T-helper 2 cell treated with Interferon-gamma antibody and Interleukin-4, amounts not matched to agents 100 ng/mL and 5 ng/mL, for 36 hours (primary cell): Measurements from ENCODE around the gene IGF2BP2. TPM values are rescaled to one million over a fixed set of nuclear protein-coding genes. Genes with fewer than 3 reads are reported as not detected.

Source experiments
- intact Hi-C: fragments of 100-400 bp; cut with micrococcal nuclease; formaldehyde crosslinking; loops from one replicate; pipeline ENCODE4 v1.15.1; 2023
- total RNA-seq: library from RNA; stranded (reverse); gene quantifications from 2 replicates; pipeline ENCODE4 v1.2.3, GENCODE V29; 2022

IGF2BP2 gene
- total RNA-seq, 1 donor from 2014 or later = not detected

DNA sequence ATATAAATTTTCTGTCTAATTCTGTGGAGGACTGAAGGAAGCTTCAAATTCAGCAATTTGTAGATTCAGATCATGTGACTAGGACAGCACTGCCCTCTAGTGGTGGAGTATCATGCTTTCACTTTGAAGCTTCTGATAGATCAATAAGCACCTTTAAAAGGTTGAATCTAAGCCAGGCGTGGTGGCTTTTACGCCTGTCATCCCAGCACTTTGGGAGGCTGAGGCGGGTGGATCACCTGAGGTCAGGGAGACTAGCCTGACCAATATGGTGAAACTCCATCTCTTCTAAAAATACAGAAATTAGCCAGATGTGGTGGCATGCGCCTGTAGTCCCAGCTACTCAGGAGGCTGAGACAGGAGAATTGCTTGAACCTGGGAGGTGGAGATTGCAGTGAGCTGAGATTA, 56.3 kb downstream of the IGF2BP2 start:
- intact Hi-C loops = loop anchor here (1.0 kb wide), 2 partner anchors 91 to 108 kb away; no protein-coding TSS in a partner anchor

DNA sequence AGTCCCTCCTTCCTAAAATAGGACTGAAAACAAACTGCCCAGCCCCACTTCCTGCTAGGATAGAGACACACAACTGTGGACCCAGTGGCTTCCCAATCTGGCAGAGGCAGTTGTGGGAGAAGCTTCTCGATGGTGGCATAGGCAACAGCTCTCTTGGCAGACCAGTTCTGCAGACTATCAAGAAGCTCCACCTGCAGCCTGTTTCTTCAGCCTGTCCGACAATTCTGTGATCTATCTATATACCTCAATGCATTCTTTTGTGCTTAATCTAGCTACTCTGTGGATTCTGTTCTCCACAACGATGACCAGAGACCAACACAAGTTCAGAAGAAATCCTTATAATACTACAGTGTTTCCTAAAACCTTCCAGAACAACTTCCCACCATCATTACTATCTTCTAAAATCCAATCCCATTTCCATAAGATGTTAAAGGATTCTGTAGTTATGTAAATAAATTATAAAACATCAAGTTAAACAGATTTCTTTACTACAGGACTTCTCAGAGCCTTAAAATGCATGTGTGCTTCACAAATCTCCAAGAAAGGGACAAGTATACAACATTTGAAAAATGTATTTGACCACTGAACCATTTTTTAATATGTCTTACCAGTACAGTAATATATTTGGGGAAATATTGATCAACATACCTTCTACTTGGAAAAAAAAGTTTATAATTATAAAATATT, 57.7 kb downstream of the IGF2BP2 start:
- intact Hi-C loops = no loop called here

DNA sequence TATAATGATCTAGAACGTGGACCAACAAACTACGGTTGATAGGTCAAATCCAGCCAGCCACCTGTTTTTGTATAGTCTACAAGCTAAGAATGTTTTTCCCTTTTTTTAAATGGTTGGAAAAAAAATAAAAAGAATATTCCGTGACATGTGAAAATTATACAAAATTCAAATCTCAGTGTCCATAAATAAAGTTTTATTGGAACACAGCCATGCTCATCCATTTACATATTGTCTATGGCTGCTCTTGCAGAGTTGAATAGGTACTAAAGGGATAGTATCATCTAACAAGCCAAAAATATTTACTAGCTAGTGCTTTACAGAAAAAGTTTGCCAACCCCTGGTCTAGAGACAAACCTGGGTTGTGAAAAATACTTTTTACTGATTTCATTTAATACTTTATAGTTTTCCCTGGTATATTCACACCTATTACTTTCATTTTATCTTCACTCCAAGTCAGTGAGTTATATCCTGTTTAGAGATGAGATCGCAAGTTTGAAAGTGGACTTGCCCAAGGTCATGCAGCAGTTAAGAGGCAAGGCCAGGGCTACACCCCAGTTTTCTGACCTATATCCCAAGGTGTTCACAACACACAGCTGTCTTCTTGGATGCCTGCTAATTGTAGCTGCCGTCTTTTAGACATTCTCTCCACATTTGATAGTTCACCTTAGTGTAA, 58.4 kb downstream of the IGF2BP2 start:
- intact Hi-C loops = no loop called here

DNA sequence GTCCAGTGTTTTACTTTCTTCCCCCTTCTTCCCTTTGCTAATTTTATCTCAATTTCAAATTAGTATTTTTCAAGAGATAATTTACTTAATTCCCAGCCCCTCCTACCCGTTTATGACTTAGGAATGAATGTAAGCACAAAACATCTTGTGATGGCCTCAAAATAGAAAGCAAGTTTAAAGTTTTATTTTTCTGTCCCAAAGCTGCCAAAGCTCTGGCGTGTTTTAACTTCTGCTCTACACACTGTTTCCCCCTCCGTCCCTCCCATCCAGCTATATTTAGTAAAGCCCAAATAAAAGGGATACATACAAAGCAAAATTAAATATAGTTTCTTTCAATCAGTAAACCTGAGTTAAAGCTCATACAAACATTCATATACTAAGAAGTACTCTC, 59.9 kb downstream of the IGF2BP2 start:
- intact Hi-C loops = no loop called here

DNA sequence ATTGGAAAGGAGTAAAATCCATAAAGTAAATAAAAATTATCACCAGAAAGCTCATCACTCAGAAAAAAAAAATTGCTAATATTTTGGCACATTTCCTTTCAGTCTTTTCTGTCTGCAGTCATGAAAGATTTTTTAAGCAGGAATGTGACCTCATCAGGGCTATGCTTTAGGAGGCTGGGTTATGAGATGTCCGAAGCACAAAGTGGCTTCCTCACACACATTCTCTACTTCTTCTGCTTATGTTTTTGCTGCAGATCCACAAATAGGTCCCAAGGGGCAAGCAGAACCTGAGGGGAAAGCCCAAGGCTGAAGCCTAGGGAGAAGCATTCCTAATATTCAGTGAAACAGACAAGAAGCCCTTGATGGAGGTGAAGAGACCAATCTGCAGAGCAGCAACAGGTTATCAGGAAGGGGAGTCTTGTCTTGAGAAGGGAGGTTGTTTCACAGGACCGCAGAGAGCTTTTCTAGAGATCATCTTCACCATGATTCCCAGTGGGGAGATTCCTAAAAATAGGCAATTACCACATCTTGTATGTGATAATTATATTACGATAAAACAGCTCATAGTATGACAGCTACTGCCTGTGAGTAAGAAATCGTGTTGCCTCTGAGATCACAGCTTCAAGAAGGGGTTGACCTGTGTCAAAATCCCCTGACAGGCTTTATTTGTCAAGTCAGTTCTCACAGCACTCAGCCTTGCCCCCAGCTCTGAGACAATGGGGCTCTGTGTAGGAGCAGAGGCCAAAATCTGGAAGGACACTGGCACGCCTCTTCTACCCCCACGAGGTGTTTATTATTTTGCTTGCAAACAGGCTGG, 60.5 kb downstream of the IGF2BP2 start:
- intact Hi-C loops = no loop called here

DNA sequence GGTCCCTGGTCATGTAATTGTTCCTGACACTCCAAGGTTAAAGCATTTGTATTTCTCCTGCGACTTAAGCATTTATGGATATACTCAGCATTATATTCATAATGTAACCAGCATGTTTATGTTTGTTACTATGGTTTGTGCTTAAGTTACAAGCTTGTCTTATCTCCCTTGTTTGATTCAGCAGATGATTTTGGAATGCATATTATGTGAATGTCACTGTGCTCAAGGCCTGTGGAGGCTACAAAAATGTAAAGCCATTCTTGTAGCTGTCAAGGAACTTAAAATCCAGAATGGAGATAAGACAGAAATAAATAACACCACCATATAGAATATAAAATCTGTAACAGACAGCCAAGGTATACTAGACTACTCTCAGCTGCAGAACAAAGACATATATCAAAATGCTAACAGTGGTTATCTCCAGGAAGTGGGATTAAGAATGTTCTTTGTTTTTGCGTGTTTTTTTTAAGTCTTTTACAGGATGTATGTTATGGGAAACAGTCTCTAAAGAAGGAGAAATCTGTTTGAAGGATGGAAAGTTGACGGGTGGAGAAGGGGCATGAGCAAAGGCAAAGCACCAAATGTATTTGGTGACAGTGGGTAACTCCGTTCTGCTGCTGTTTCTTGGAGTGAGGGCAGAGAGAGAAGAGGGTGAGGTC, 61.4 kb downstream of the IGF2BP2 start:
- intact Hi-C loops = no loop called here

DNA sequence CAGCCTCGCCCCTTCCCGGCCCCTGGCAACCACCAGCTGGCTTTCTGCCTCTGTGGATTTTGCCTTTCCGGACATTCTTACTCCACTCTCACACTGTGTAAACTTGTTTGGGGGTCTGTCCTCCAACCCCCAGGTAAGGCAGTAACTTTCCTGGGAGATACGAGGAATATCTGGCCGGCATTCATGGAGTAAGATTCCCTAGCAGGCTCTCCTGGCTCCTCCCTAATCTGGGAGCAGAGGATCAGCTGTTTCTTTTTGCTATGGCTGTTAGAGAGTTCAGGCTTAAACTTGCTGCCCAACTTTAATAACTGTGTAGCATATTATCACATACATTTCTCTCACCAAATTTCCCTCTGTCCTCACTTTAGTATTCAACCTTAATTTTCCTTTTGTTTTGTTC, 64.3 kb downstream of the IGF2BP2 start:
- intact Hi-C loops = no loop called here

DNA sequence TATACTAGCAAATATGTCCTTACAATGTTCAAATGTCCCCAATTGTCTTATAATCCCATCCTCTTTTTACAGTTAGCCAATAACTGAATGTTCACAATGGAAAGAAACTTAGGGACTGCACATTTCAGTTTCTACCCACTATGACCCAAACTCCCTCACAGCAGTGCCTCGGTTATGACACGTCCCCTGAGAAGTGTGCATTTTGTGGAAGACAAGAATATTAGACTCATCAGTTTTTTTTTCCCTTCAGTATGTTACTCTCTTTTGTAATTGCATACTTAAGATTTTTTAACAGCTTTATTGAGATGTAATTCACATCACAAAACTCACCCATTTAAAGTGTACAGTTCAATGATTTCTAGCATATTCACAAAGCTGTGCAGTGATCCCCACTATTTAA, 64.8 kb downstream of the IGF2BP2 start:
- intact Hi-C loops = no loop called here

DNA sequence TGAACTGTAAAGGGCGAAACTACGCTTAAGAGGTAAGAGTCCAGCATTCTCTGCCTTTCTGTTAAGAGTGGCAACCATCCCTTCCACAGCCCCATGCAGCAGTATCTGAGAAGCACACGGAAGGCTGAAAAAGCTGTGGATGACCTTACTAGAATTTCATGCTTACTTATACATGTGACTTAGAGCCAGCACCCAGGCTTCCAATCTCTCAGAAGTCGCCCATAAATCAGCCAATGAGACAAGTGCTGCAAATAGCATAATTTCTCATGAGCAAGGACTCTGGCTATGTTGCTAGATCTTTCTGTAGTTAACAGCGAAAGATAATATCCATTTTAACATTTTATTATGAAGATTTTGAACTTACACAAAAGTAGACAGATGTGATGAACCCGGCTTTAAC, 65.3 kb downstream of the IGF2BP2 start:
- intact Hi-C loops = no loop called here

DNA sequence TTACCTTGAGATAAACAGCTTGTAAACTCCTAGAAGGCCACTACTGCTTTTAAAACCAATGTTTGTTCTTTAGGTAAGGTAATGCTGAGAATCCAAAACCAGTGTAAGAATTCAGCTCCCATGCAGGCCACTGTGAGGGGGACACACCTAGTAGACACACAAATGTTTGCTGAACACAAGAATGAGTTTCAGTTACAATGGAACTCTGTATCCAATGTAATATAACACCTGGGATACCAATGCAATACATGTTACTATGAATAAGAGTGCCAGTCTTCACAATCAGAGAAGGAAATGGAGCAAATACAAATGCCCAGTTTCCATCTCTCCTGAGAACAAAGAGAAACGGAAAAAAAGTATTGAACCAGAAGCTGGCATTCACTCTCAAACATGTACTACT, 65.9 kb downstream of the IGF2BP2 start:
- intact Hi-C loops = no loop called here

DNA sequence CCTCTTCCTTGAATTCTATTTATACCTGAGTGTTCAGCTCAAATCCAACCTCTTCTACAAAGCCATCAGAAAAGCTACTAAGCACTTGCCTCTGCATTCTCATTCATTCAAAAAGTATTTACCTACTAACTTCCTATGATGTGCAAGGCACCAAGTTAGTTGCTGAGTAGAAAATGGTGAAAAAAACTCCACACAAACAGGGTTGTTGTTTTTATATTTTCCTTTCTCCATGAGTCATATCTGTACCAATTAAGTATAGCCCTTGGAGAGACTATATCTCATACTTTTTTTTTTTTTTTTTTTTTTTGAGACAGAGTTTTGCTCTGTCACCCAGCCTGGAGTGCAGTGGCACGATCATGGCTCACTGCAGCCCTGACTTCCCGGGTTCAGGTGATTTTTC, 67.7 kb downstream of the IGF2BP2 start:
- intact Hi-C loops = no loop called here

DNA sequence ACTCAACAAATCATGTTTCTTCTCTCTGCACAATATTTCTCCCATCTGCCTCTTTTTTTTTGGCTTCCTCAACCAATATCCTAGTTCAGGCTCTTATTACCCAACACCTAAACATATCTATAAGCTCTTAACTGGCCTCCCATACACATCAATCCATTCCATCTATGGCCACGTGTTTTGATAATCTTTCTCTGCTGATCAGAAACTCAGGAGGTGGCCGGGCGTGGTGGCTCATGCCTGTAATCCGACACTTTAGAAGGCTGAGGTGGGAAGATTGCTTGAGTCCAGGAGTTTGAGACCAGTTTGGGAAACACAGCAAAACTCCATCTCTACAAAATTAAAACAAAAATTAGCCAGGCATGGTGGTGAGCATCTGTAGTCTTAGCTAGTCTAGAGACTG, 68.4 kb downstream of the IGF2BP2 start:
- intact Hi-C loops = no loop called here

DNA sequence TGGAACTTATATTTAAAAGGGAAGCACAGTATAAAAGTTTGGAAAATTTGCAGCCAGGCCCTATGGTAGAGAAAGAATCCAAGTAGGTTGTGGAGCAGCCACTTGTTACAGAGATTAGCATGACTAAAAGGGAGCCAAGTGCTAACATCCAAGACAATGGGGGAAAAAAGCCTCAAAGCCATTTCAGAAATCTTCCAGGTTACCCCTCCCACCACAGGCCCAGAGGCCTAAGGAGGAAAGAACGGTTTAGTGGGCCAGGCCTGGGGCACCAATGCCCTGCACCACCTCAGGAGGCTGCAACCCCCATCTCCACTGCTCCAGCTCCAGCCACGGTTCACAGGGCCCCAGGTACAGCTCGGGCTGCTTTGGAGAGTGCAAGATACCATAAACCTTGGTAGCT, 69.9 kb downstream of the IGF2BP2 start:
- intact Hi-C loops = no loop called here

DNA sequence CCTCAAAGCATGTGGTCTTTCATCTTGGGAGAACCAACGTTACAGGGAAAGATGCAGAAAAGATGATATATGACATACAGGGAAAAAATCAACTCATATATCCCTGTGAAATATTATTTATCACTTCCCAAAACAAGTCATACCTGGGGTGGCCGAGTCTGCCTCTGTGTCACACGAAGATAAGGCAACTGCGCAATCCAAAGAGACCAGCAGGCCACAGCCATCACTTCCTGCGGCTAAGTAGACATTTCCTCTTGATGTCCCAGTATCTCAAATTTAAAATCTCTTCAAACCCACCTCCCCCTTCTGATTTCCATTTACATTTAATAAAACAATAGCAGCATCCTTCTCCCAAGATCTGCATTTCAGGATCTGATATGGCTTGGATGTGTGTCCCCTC, 71.5 kb downstream of the IGF2BP2 start:
- intact Hi-C loops = no loop called here

DNA sequence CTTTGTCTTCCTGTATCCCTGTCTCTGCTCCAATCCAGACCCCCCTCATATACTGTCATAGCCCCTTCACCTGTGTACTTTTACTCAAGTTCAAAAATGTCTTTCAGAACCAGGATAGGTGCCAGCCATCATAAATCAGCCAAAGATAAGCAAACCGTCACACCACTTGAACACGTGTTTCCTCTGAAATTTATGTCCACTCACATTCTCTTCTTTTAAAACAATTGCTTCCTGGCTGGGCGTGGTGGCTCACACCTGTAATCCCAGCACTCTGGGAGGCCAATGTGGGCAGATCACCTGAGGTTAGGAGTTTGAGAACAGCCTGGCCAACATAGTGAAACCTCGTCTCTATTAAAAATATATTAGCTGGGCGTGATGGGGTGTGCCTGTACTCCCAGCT, 74.1 kb downstream of the IGF2BP2 start:
- intact Hi-C loops = no loop called here

DNA sequence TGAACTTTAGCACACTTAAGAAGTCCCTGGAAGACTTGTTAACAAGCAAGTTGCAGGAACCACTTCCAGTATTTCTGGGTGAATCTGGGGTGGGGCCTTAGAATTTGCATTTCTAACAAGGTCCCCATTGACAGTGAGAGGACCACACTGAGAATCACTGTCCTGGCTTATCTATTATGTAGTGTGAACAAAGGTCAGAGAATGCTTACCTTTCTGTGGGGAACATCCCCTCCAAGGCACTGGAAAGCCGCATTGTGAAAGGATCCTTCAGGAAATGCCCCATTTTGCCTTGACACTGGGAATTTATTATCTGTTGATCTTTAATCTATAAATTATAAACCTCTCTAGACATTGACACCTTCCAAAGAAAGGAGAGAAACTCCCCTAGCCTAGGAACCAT, 74.8 kb downstream of the IGF2BP2 start:
- intact Hi-C loops = no loop called here

DNA sequence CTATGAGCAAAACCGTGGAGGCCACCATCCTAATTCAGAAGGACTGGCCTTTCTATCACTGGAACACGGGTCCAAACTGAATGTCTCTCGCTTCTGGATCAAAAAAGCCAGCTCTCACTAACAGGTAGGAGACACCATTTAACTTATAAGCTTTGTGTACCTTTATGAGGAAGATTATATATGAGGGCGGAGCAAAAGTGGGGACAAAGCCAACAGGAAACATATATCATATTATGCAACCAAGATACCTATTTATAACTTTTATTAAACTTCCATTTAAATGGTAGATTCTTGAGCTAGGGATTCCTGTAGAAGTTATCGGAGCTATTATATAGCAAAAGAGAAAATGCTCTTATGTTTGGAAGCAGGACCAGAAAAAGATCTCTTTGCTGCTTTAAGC, 78.4 kb downstream of the IGF2BP2 start:
- intact Hi-C loops = no loop called here

DNA sequence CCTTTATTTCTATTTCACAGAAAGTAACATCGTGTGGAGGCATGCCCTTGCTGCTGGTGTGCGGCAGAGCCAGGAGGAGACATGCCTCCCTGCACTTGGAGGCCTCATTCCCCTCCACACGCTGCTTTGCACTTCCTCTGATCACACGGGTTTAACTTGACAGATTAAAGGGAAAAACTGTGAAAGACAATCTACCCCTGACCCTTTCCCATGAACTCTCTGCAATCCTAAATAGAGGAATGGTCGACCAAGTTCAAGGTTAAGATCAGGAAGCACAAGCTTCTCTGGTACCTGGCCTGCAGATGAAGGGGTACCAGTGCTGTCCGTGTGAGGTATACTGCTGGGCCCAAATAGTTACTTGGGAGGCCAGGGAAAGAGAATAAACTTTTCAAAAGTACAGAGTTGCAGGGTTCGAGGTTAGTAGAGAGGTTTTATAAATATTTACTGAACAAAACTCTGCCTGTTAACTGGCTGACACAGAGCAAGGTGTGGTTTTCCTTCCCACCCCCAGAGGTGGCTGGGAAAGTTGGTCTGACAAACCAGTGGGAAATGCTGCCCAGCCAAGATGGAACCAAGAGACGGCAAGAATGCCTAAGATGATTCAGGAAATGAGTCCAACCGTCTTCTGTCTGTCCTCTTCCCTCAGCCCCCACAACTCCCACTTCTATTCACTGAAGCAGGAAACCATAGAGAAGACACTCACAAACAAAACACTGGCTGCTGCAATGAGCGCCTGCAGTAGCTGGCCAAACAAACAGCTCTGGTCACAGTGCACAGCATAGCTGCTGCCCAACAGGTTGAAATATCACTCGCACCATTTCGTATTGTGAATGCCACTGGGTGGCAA, 79.6 kb downstream of the IGF2BP2 start:
- intact Hi-C loops = no loop called here

DNA sequence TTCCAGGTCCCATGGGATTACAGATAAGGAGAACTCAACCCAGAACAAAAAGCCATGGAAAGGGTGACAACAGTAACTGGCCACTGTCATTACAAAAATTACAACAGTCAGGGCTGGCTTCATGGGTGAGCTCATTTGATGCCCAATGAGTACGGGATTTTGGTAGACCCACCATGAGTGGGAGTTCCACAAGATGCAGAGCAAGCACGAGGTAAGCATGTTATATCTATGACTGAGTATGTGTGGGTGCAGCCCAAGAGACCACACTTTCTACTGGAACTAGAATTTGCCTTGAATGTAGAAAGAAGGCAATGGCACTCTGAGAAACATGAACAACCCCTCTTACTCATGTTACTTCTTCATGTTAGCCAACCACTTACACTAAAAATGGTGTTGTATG, 83.3 kb downstream of the IGF2BP2 start:
- intact Hi-C loops = no loop called here

DNA sequence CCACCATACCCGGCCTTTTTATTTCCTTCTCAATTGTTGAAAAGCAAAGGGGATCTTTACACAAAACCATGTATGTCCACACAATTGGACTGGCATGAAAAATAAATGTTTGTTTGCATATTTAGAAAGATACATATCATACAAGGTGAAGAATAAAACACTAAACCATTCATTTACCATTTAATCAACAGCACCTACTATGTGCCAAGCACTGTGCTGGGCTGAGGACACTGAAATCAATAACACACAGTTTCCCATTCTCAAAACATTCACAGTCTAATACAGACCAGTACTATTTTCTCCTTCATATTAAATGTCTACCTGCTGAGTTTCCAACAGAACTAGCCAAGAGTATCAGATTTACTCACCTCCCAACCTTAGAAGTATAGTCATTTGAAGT, 84.7 kb downstream of the IGF2BP2 start:
- intact Hi-C loops = no loop called here

DNA sequence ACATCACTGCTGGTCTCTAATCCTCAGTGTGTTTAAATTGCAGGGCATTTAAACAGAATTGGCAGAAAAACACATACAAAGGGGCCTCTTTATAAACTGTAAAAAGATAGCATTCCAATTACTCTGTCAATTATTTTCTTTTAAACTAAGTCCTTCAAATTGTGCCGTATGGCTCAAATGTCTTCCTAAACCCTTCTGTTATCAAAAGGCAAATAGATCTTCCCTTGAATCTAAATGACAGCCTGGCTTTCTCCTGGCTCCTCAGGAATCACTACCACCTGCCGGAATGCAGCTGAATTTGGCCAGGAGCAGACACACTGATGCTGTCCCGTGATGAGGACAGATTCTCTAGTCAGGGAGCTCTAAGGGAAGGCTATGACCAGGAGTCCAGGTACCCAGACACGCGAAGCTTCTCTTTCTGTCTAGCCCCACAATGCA, 85.6 kb downstream of the IGF2BP2 start:
- intact Hi-C loops = no loop called here
